Inflammatory macrophage (primary cell): ENCODE measurements around the gene ZDHHC6.
"Not testable (repeated sequence)": the region's sequence is repeated elsewhere in the genome, so short reads cannot be mapped to it uniquely, and the experiment has no call there.

Experiments used
- DNase-seq, 2 donors: peaks; one replicate each; pipeline ENCODE4 v3.0.0-alpha.2; 2020 to 2022

The ZDHHC6 gene

GRCh38 chr10:112442063-112442462 lies 4.7 kb downstream of the ZDHHC6 start:
- DNase-seq = no peak

- DNase-seq = no peak
Measured at GRCh38 chr10:112441520-112441919, 5.2 kb downstream of the ZDHHC6 start.

DNA sequence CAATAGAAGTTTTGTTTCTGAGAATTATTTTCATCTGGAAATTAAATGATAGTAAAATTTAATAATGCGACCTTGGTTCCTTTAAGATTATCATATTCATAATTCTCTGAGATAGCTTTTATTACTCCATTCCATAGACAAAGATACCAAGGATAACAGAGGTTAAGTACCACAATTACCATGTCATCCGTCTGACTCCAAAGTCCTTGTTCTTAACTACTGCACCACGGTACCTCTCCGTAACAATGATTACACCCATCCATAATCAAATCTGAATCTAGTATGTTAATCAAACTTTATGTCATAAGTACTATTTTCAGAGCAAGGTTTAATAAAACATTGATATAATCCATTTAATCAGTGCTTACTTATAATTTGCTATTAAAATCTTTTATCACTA lies 8.4 kb downstream of the ZDHHC6 start:
- DNase-seq = no peak

- peak in 1 of 2 donors; percentile 64 for DNase-seq
Measured at GRCh38 chr10:112434988-112435619, 11.6 kb downstream of the ZDHHC6 start.

- DNase-seq = no peak
Measured at GRCh38 chr10:112433136-112433535, 13.6 kb downstream of the ZDHHC6 start.

DNA sequence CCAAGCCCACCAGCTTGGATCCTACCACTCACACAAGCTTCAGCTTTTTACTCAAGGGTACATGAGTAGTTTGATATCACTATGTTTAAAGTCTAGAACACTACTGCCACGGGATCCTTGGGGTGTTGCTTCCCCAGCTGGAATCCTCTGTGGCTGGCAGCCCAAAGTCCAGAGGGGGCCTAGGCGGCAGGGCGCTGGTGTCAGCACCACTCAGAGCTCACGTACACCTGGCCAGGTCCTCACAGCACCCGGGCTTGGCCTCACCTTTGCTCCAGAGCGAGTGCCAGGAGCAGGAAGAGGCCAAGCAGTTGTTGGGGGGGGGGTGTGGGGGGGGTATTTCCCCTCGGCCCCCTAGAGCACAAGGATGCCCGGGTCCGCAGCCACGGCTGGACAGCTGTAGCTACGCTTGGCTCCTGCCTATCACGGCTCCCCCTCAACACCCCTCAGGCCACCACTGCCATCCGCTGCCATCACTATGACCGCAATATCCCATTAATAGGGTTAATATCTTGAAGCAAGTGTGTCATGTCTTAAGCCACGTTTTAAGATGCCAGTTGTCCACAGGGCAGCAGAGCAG lies 17.0 kb downstream of the ZDHHC6 start:
- DNase-seq = no peak

DNA sequence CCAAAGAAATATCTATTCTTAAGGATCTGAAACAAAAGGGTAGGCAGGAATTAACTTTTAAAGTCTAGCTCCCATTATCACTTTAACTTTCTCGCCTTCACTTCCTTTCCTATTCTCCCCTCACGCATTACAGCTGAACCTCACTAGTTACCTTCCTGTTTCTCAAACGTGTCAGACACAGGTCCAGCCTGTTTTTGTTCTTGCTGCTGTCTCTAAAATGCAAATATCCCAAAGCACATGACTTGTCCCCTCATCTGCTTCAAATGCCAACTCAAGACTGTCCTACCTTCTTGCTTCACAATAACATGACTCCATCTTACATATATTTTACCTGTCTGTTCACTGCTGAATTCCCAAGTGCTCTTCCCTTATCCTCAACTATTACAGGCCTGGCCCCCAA lies 17.6 kb downstream of the ZDHHC6 start:
- no peak for DNase-seq

- peak; percentile 38 to 70 for DNase-seq
Measured at GRCh38 chr10:112426111-112426510, 20.6 kb downstream of the ZDHHC6 start.

DNA sequence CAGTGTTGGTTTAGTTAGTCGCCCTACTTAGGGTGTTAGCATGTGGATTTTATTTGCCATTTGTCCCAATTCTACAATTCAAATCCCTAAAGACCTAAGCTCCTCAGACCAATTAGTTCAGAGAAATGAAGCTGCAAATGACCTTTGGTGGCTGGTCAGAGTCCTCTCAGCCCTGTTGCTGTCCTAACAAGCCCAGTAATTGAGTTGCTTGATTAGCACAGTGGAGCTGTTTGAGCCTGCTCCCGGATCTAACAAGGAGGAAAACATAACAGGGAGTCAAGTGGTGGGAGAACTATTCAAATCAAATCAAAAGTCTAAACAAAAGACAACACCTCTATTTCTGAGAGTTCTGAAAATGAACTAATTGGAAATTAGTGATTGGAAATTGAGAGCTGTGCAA lies 22.1 kb downstream of the ZDHHC6 start:
- no peak for DNase-seq

GRCh38 chr10:112421731-112422130 lies 25.0 kb downstream of the ZDHHC6 start:
- DNase-seq = no peak

DNA sequence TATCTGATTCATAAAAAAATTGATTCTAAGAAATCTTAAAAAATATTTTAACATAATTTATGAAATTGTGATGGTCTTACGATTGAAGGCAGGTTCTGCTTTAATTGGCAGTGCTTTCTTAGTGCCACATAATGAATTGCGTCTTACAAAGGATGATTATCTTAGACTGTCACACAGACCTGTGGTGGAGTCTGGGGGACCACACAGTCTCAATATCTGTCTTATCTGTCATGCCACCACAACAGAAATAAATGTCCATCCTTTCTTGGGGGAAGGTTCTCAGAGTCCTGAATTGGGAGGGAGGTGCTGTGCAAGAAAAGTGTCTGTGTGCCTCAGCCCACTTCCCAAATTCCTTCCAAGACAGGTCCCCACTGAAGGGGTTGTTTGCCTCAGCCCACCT lies 34.0 kb downstream of the ZDHHC6 start:
- DNase-seq = no peak

GRCh38 chr10:112409755-112410154 lies 37.0 kb downstream of the ZDHHC6 start:
- DNase-seq = no peak

DNA sequence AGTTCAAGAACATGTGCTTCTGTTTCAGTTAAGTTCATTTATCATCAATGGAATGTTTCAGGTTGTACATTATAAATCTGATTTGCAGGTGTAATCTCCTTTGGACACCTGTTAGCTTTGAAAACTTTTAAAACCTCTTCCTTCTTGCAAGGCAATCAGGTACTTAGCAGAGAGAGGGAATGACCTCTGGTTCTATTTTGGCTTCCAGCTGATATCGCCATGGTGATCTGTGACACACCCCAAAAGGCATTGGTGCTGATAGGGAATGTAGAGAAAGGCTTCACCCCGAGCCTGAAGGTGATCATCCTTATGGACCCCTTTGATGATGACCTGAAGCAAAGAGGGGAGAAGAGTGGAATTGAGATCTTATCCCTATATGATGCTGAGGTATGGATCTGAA lies 37.4 kb downstream of the ZDHHC6 start:
- DNase-seq = no peak

DNA sequence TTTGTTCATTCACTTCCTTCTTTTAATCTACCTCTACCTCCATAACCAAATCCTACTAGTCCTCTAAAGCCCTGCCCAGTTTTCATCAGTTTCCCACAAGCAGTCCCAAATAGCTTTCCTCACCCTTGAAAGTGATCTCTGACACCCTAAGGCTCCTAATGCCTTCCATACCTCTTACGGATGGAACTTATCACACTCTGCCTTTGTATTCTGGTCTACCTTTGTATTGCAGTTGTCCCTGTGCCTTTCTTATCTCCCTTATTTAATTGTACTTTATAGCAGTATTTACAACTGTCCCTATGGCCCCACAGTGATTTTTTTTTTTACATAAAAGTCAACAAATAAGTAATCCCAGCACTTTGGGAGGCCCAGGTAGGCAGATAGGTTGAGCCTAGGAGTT lies 39.0 kb downstream of the ZDHHC6 start:
- DNase-seq = no peak

- DNase-seq = not testable (repeated sequence)
Measured at GRCh38 chr10:112406806-112407205, 39.9 kb downstream of the ZDHHC6 start.

- DNase-seq = no peak
Measured at GRCh38 chr10:112404617-112405016, 42.1 kb downstream of the ZDHHC6 start.

DNA sequence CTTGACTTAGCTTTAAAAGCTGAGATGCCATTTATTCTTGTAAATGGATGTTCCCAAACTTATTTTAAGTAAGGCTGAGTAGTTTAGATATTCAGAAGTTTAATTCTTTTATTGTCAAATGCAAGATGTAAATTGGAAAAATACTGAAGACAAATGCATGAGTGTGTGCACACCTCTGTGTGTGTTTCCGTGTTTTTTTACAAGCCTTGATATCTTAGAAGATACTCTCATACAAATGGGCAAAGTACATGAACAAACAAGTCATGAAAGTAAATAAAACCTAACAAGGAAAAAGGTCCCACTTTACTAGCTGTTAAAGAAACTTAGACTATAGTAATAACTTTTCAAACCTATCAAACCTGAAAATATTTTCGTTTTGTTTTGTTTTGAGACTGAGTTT lies 43.8 kb downstream of the ZDHHC6 start:
- DNase-seq = no peak

GRCh38 chr10:112397592-112397991 lies 49.1 kb downstream of the ZDHHC6 start:
- no peak for DNase-seq

- no peak for DNase-seq
Measured at GRCh38 chr10:112395809-112396530, 50.7 kb downstream of the ZDHHC6 start.

DNA sequence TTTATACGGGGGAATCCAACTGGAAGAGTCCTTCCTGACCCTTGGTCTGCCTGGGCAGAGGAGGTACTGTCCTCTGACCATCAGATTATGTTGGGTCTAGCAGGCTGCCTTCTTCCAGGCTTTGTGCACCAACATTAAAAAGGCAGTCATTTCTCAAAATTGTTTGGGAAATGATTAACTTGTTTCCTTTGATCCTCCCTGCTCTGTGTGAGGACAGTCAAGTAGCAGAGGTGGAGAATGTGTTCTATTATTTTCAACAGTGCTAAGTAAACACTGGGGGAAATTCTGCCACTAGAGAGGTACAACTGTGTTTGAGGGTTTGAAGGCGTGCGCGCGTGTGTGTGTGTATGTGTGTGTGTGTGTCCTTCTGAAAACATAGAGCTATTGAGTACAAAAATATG lies 52.2 kb downstream of the ZDHHC6 start:
- no peak for DNase-seq

GRCh38 chr10:112393827-112394226 lies 52.9 kb downstream of the ZDHHC6 start:
- DNase-seq = no peak

- no peak for DNase-seq
Measured at GRCh38 chr10:112393341-112393740, 53.4 kb downstream of the ZDHHC6 start.

- no peak for DNase-seq
Measured at GRCh38 chr10:112390125-112390703, 56.5 kb downstream of the ZDHHC6 start.
